ENCODE data around the gene RPL41. TPM values are rescaled to one million over a fixed set of nuclear protein-coding genes. Genes with fewer than 3 reads are reported as not detected.

The RPL41 gene
- total and polyA plus RNA-seq, 9 of the 15 experiments (the other 6 are each of a cell fraction or from before 2014, with no cell fraction given) = 3,403 to 11,276 (median 5,604) TPM

- TF ChIP-seq ADNP (tag; IDR thresholded peaks at IDR 0.05) (no peak), SMAD4 (CRISPR knock-in tag; conservative IDR thresholded peaks at IDR 0.05) (peak; percentile 58), ZZZ3 (IDR thresholded peaks at IDR 0.05) (no peak), SMARCA5 (IDR thresholded peaks at IDR 0.05) (peak; percentile 52; the same call in 1 of the 2 replicates), TSC22D4 (tag; IDR thresholded peaks at IDR 0.05) (no peak), CBFA2T3 (IDR thresholded peaks at IDR 0.05) (no peak), CEBPG (CRISPR knock-in tag; IDR thresholded peaks at IDR 0.05) (peak; percentile 82), CEBPG (tag; conservative IDR thresholded peaks at IDR 0.05 in 1 of 2, IDR thresholded peaks at IDR 0.05 in 1 of 2) (peak; percentile 69 to 86), ZC3H8 (IDR thresholded peaks at IDR 0.05) (0 out of 2 replicates have a peak, but pooled peaks have one; percentile 30), PHF20 (IDR thresholded peaks at IDR 0.05; ENCODE audit: partially characterized antibody) (peak; percentile 63), ZNF551 (CRISPR knock-in tag; IDR thresholded peaks at IDR 0.05) (no peak), ZNF224 (CRISPR knock-in tag; IDR thresholded peaks at IDR 0.05) (no peak), MITF (IDR thresholded peaks at IDR 0.05) (no peak), ZBTB11 (CRISPR knock-in tag; IDR thresholded peaks at IDR 0.05) (no peak), ZFP30 (CRISPR knock-in tag; IDR thresholded peaks at IDR 0.05; ENCODE audit: borderline replicate concordance) (no peak), HNRNPL (IDR thresholded peaks at IDR 0.05; ENCODE audit: low read depth, low read length) (no peak)
These were observed 41.8 kb downstream of the RPL41 start, which contains the start of gene MYL6 (continued) for GRCh38 chr12:56158029-56158925.

Measured in K562 (cell line).